ENCODE data around the gene KCNS1.

DNA sequence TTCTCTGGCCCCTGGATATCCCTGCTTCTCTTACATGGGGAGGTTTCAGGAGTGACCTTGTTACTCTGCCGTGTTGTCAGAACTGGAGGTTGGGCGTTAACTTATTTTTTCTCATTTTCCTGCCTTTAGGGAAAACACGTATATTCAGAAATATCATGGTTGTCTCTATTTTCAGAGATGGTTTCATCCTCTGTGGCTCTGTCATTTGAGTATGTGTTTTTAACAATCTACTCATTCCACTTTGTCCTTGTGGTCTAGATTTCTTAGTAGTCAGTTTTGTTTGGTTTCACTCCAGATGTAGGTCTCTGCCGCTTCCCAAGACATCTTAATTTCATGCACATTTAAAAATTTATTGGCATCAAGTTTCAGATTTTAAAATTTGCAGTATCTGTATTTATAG, 45.9 kb downstream of the KCNS1 start:
- TF ChIP-seq, protein P1, sequence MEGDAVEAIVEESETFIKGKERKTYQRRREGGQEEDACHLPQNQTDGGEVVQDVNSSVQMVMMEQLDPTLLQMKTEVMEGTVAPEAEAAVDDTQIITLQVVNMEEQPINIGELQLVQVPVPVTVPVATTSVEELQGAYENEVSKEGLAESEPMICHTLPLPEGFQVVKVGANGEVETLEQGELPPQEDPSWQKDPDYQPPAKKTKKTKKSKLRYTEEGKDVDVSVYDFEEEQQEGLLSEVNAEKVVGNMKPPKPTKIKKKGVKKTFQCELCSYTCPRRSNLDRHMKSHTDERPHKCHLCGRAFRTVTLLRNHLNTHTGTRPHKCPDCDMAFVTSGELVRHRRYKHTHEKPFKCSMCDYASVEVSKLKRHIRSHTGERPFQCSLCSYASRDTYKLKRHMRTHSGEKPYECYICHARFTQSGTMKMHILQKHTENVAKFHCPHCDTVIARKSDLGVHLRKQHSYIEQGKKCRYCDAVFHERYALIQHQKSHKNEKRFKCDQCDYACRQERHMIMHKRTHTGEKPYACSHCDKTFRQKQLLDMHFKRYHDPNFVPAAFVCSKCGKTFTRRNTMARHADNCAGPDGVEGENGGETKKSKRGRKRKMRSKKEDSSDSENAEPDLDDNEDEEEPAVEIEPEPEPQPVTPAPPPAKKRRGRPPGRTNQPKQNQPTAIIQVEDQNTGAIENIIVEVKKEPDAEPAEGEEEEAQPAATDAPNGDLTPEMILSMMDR (optimal IDR thresholded peaks at IDR 0.05 in 1 of 3, IDR thresholded peaks at IDR 0.05 in 1 of 3, conservative IDR thresholded peaks at IDR 0.05 in 1 of 3; ENCODE audit: extremely low read depth in 1 of 3, insufficient read depth in 2 of 3, low read length in 3 of 3): no peak
- no peak for TF ChIP-seq EZH2 (IDR thresholded peaks at IDR 0.05; ENCODE audit: low read length)
